ENCODE results near the gene TRIM40.

DNA sequence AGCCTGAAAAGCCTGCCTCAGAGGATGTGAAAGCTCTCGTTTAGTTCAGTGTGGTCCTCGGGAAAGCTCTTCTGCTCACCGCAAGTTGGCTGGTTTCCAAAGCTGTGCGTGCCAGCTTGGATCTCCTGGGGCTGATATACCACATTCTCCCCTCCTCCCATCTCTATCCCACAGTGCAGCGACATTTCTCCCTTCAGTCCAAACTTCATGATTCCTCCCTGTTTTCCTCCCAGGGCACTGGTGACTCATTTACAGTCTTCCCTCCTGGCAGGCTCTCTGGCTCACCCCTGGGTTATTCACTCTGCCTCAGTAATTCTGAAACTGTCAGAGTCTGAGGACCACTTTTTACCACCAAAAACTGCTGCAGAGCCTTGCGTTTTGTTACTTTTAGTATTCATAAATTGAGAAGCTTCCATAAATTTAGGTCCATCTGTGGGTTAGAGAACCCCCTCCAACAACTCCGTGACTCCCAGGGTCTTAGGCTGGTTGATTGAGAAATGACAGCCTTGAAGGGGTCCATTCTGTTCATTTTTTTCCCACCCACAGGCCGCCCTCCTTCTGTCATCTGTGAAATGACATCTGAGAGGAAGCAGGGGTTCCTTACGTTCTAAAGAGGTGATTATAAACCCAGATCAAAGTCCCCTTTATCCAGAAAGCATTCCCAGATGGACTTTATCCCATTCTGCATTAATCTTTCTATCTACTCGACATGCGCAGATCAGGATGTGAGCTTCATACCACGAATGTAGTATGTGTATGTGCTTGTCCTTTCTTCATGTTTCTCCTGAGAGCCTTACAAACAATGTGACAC is 19.0 kb downstream of the TRIM40 start:
- TF ChIP-seq HDGF (IDR thresholded peaks at IDR 0.05; ENCODE audit: borderline replicate concordance) = no peak
- no peak for TF ChIP-seq BHLHE40 (IDR thresholded peaks at IDR 0.05; ENCODE audit: borderline replicate concordance)
- no peak for TF ChIP-seq FOXA1 (IDR thresholded peaks at IDR 0.05)
- no peak for TF ChIP-seq ARNT (IDR thresholded peaks at IDR 0.05)
- TF ChIP-seq TARDBP (IDR thresholded peaks at IDR 0.05) = no peak
- TF ChIP-seq FOXK2 (IDR thresholded peaks at IDR 0.05) = no peak
- no peak for TF ChIP-seq SP1 (IDR thresholded peaks at IDR 0.05)
- TF ChIP-seq SUZ12 (IDR thresholded peaks at IDR 0.05) = no peak
- TF ChIP-seq PKNOX1 (IDR thresholded peaks at IDR 0.05) = no peak
- TF ChIP-seq LEF1 (IDR thresholded peaks at IDR 0.05; ENCODE audit: borderline replicate concordance) = no peak
- TF ChIP-seq ZNF384 (IDR thresholded peaks at IDR 0.05) = no peak
